ENCODE data around the gene BSDC1. TPM values are rescaled to one million over a fixed set of nuclear protein-coding genes. Genes with fewer than 3 reads are reported as not detected.

The BSDC1 gene
- total and polyA plus RNA-seq, 2 experiments from 2014 or later: 22.7 to 50.7 TPM

- peaks cover 28% of the 10 kb centered on the region for H3K36me3 Mint-ChIP-seq (ENCODE audit: low read depth)
- Histone ChIP-seq H3K27ac (ENCODE audit: low read depth) (peak overlapping the region; percentile 96), H3K4me2 (no peak overlapping the region), H3K4me1 (ENCODE audit: insufficient read depth) (peaks cover 20% of the 10 kb centered on the region), H3K27me3 (ENCODE audit: insufficient read depth) (no peaks in the 10 kb centered on the region), H3F3A (replicated peaks; ENCODE audit: low read depth) (0 out of 2 replicates have a peak, but pooled peaks cover 3% of the 10 kb centered on the region), H2AFZ (no peak overlapping the region), H3K36me3 (ENCODE audit: insufficient read depth) (no peaks in the 10 kb centered on the region; the same call in 1 of the 2 replicates), H3K4me3 (no peak overlapping the region), H3K79me2 (replicated peaks; ENCODE audit: insufficient read depth) (no peaks in the 10 kb centered on the region), H3K9me2 (ENCODE audit: insufficient read depth) (no peaks in the 10 kb centered on the region), H4K20me1 (replicated peaks; ENCODE audit: insufficient read depth) (no peaks in the 10 kb centered on the region)
- H3K4me1 Mint-ChIP-seq: peaks cover 21% of the 10 kb centered on the region
- DNase-seq (ENCODE audit: low spot score) (peak; percentile 84), ATAC-seq (peak; percentile 99)
- no peak overlapping the region; the same call in 1 of the 2 replicates for H3K27ac Mint-ChIP-seq
- H3K4me3 Mint-ChIP-seq: peak overlapping the region; percentile 39
- H3K9me3 Mint-ChIP-seq: peaks cover 28% of the 10 kb centered on the region
- TF ChIP-seq NANOG (IDR thresholded peaks at IDR 0.05; ENCODE audit: borderline replicate concordance) (peak; percentile 95), ZNF462 (CRISPR knock-in tag; IDR thresholded peaks at IDR 0.05) (peak; percentile 78), EZH2phosphoT487 (IDR thresholded peaks at IDR 0.05; ENCODE audit: unreplicated experiment) (no peak)
- H3K27me3 Mint-ChIP-seq (ENCODE audit: insufficient read depth, low read depth, poor library complexity): peaks cover 13% of the 10 kb centered on the region
Measured at GRCh38 chr1:32438136-32438535, 43.9 kb upstream of the BSDC1 start.

- Histone ChIP-seq H3K36me3 (ENCODE audit: insufficient read depth) (no peaks in the 10 kb centered on the region), H4K20me1 (replicated peaks; ENCODE audit: insufficient read depth) (no peaks in the 10 kb centered on the region), H3K4me2 (no peak overlapping the region), H3K9me2 (ENCODE audit: insufficient read depth) (no peaks in the 10 kb centered on the region), H3K27ac (ENCODE audit: low read depth) (no peak overlapping the region), H3K4me3 (no peak overlapping the region), H3K79me2 (replicated peaks; ENCODE audit: insufficient read depth) (no peaks in the 10 kb centered on the region), H3F3A (replicated peaks; ENCODE audit: low read depth) (0 out of 2 replicates have a peak, but pooled peaks cover 3% of the 10 kb centered on the region), H3K27me3 (ENCODE audit: insufficient read depth) (no peaks in the 10 kb centered on the region), H2AFZ (no peak overlapping the region), H3K4me1 (ENCODE audit: insufficient read depth) (peaks cover 21% of the 10 kb centered on the region)
- Mint-ChIP-seq H3K27ac (no peak overlapping the region), H3K4me1 (peaks cover 14% of the 10 kb centered on the region), H3K27me3 (ENCODE audit: insufficient read depth, low read depth, poor library complexity) (peaks cover 12% of the 10 kb centered on the region), H3K36me3 (ENCODE audit: low read depth) (peaks cover 11% of the 10 kb centered on the region; the same call in 2 of the 3 replicates), H3K4me3 (no peak overlapping the region), H3K9me3 (peaks cover 5% of the 10 kb centered on the region; the same call in 2 of the 3 replicates)
- DNase-seq (ENCODE audit: low spot score) (no peak), ATAC-seq (no peak)
- TF ChIP-seq POLR2AphosphoS5 (IDR thresholded peaks at IDR 0.05; ENCODE audit: low read depth): no peak
- TF ChIP-seq NANOG (IDR thresholded peaks at IDR 0.05; ENCODE audit: borderline replicate concordance): no peak
- TF ChIP-seq ZNF331 (CRISPR knock-in tag; IDR thresholded peaks at IDR 0.05; ENCODE audit: low read depth): no peak
- TF ChIP-seq CREB1 (CRISPR knock-in tag; IDR thresholded peaks at IDR 0.05; ENCODE audit: low read depth): no peak
Measured at GRCh38 chr1:32431736-32432400, 37.6 kb upstream of the BSDC1 start.

Data from GM23338 (cell line).